B cell (primary cell): ENCODE measurements around the gene SMC1A.

Source experiments
- EZH2 ChIP-seq: IDR thresholded peaks from 2 replicates; pipeline ENCODE4 v1.6.1; 2012; ENCODE audit warnings: borderline replicate concordance, low read depth, mild to moderate bottlenecking, moderate library complexity, low read length; ENCODE audit not compliant: insufficient read depth, poor library complexity, severe bottlenecking
- TF ChIP-seq, protein P1 (sequence below): fragments of 200-600 bp; IDR thresholded peaks from one replicate; pipeline ENCODE4 v1.8.0; 2022; ENCODE audit warnings: antibody characterized with exemption, mild to moderate bottlenecking

DNA sequence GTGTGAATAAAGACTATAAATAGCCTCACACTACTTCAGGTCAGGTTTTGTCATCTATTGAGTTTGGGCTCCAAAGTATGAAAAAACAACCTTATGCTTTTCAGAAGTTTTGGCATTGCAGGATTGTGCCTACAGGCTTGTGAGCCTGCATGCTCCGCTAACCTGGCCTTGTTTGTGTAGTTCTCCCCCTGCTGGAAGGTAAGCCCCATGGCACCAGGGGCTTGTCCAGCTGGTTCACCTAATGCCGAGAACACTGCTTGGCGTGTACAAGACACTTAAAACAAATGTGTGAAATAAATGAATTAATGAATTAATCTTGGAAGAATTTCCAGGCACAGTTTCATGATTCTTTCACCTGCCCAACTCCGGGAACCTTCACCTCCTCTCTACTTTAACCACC, 13.5 kb upstream of the SMC1A start:
- TF ChIP-seq, protein P1, sequence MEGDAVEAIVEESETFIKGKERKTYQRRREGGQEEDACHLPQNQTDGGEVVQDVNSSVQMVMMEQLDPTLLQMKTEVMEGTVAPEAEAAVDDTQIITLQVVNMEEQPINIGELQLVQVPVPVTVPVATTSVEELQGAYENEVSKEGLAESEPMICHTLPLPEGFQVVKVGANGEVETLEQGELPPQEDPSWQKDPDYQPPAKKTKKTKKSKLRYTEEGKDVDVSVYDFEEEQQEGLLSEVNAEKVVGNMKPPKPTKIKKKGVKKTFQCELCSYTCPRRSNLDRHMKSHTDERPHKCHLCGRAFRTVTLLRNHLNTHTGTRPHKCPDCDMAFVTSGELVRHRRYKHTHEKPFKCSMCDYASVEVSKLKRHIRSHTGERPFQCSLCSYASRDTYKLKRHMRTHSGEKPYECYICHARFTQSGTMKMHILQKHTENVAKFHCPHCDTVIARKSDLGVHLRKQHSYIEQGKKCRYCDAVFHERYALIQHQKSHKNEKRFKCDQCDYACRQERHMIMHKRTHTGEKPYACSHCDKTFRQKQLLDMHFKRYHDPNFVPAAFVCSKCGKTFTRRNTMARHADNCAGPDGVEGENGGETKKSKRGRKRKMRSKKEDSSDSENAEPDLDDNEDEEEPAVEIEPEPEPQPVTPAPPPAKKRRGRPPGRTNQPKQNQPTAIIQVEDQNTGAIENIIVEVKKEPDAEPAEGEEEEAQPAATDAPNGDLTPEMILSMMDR: peak; percentile 71
- no peak for TF ChIP-seq EZH2
